Mesendoderm (in vitro differentiated cells): ENCODE data around the gene WAC.

Source experiments
- DNase-seq: peaks from one replicate; pipeline ENCODE4 v3.0.0; 2013
- H2AK5ac ChIP-seq: 2 replicates; pipeline ENCODE4 v1.6.1; 2013; ENCODE audit warnings: low read length, inconsistent platforms
- H2BK120ac ChIP-seq: 2 replicates; pipeline ENCODE4 v1.6.1; 2013; ENCODE audit warnings: low read depth, mild to moderate bottlenecking, low read length, moderate library complexity, mixed read lengths
- H2BK15ac ChIP-seq: replicated peaks from 2 replicates; pipeline ENCODE4 v1.6.1; 2013; ENCODE audit warnings: low read depth, mild to moderate bottlenecking, moderate library complexity
- H2BK5ac ChIP-seq: 2 replicates; pipeline ENCODE4 v1.6.1; 2013; ENCODE audit warnings: low read length, inconsistent platforms
- H3K18ac ChIP-seq: 2 replicates; pipeline ENCODE4 v1.6.1; 2013; ENCODE audit warnings: mild to moderate bottlenecking, low read length, mixed read lengths
- H3K23ac ChIP-seq: one replicate; pipeline ENCODE4 v1.6.1; 2013; ENCODE audit warnings: low read length
- H3K27ac ChIP-seq: 2 replicates; pipeline ENCODE4 v1.5.1; 2013; ENCODE audit warnings: low read depth, mild to moderate bottlenecking, inconsistent platforms, low read length, moderate library complexity
- H3K27me3 ChIP-seq: 2 replicates; pipeline ENCODE4 v1.6.1; 2013; ENCODE audit warnings: low read length, control low read depth, mild to moderate bottlenecking, inconsistent platforms; ENCODE audit not compliant: insufficient read depth, poor library complexity
- H3K36me3 ChIP-seq: 2 replicates; pipeline ENCODE4 v1.6.1; 2013; ENCODE audit warnings: low read length, inconsistent platforms; ENCODE audit not compliant: control insufficient read depth, insufficient read depth
- H3K4ac ChIP-seq: one replicate; pipeline ENCODE4 v1.6.1; 2013; ENCODE audit warnings: low read depth, mild to moderate bottlenecking, low read length, moderate library complexity
- H3K4me1 ChIP-seq: 2 replicates; pipeline ENCODE4 v1.6.1; 2013; ENCODE audit warnings: low read depth, low read length, inconsistent platforms; ENCODE audit not compliant: control insufficient read depth
- H3K4me2 ChIP-seq: 2 replicates; pipeline ENCODE4 v1.6.1; 2013; ENCODE audit warnings: low read length
- H3K4me3 ChIP-seq: 2 replicates; pipeline ENCODE4 v1.5.1; 2013; ENCODE audit warnings: mild to moderate bottlenecking, low read length
- H3K56ac ChIP-seq: one replicate; pipeline ENCODE4 v1.6.1; 2013; ENCODE audit warnings: low read length
- H3K79me1 ChIP-seq: 2 replicates; pipeline ENCODE4 v1.6.1; 2013; ENCODE audit warnings: low read length, inconsistent platforms
- H3K79me2 ChIP-seq: 2 replicates; pipeline ENCODE4 v1.6.1; 2013; ENCODE audit warnings: mild to moderate bottlenecking, low read length; ENCODE audit not compliant: control insufficient read depth, insufficient read depth
- H3K9ac ChIP-seq: 2 replicates; pipeline ENCODE4 v1.6.1; 2013; ENCODE audit warnings: low read length, inconsistent platforms
- H4K5ac ChIP-seq: one replicate; pipeline ENCODE4 v1.6.1; 2013; ENCODE audit warnings: low read length
- H4K8ac ChIP-seq: one replicate; pipeline ENCODE4 v1.6.1; 2013; ENCODE audit warnings: low read depth, mild to moderate bottlenecking, control low read depth, low read length, moderate library complexity
- WGBS: extraction: QIAGEN DNeasy Blood & Tissue Kit; methylation state at CpG from one replicate; pipeline ENCODE4 v1.1.7; 2013; ENCODE audit warnings: low lambda C conversion rate, missing lambda C conversion rate; ENCODE audit not compliant: insufficient coverage; ENCODE audit errors: extremely low coverage; 5-methylcytosine and 5-hydroxymethylcytosine counted together

WAC gene

DNA sequence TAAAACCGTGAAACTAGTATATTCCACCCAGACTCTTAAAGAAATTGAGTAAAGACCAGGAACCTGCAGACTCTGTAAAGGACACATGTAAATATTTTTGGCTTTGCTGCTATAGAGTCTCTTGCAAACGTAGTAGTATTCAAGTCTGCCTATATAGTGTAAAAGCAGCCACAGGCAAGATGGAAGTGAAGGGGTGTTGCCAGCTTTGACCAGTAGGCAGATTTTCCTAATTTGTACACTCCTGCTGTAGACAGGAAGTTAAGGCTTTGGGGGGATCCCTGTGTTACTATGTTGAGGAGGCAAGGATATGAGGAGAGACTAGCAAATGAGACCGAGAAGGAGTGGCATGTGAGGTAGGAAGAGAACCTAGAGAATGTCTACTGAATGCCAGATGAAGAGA, 27.7 kb downstream of the WAC start:
- no peak overlapping the region for H2AK5ac ChIP-seq
- peak overlapping the region; percentile 37 for H3K23ac ChIP-seq
- H3K4me3 ChIP-seq, result no peak overlapping the region
- H3K79me1 ChIP-seq, result peaks cover 19% of the 10 kb centered on the region
- no peak overlapping the region for H3K27ac ChIP-seq
- H3K27me3 ChIP-seq, result no peaks in the 10 kb centered on the region
- no CpG with 5 or more reads among the region's 3 CpGs for WGBS
- no peak overlapping the region for H3K4me2 ChIP-seq
- H3K79me2 ChIP-seq, result peaks cover 75% of the 10 kb centered on the region
- no peak overlapping the region for H3K4ac ChIP-seq
- no peak overlapping the region for H3K56ac ChIP-seq
- H2BK5ac ChIP-seq, result no peak overlapping the region
- peaks cover 3% of the 10 kb centered on the region for H3K36me3 ChIP-seq
- no peak overlapping the region for H3K18ac ChIP-seq
- no peak overlapping the region for H4K8ac ChIP-seq
- H2BK120ac ChIP-seq, result no peak overlapping the region
- H3K4me1 ChIP-seq, result peaks cover 20% of the 10 kb centered on the region
- no peak for DNase-seq
- H2BK15ac ChIP-seq, result no peak overlapping the region
- no peak overlapping the region for H4K5ac ChIP-seq
- H3K9ac ChIP-seq, result no peak overlapping the region

DNA sequence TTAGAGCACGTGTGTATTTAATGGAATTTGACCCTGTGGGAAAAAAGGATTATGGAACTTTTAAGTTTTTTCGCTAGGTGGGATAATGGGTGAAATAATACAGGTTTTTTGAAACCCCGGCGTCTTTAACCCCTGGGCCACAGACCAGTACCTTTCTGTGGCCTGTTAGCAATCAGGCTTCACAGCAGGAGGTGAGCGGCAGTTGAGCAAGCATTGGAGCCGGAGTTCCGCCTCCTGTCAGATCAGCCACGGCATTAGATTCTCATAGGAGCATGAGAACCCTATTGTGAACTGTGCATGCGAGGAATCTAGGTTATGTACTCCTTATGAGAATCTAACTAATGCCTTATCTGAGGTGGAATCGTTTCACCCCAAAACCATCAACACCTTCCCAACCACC, 28.6 kb downstream of the WAC start:
- WGBS, result 100% methylated on average over 1 of the region's 10 CpGs
- H3K4me3 ChIP-seq, result no peak overlapping the region
- H3K4me2 ChIP-seq, result no peak overlapping the region
- peaks cover 20% of the 10 kb centered on the region for H3K4me1 ChIP-seq
- H3K56ac ChIP-seq, result no peak overlapping the region
- no peak overlapping the region for H3K4ac ChIP-seq
- peaks cover 3% of the 10 kb centered on the region for H3K36me3 ChIP-seq
- no peak overlapping the region for H2BK120ac ChIP-seq
- H4K8ac ChIP-seq, result no peak overlapping the region
- DNase-seq, result peak; percentile 51
- H3K27me3 ChIP-seq, result no peaks in the 10 kb centered on the region
- no peak overlapping the region for H2AK5ac ChIP-seq
- H2BK15ac ChIP-seq, result no peak overlapping the region
- peaks cover 19% of the 10 kb centered on the region for H3K79me1 ChIP-seq
- peaks cover 77% of the 10 kb centered on the region for H3K79me2 ChIP-seq
- H3K9ac ChIP-seq, result no peak overlapping the region
- no peak overlapping the region for H4K5ac ChIP-seq
- H3K27ac ChIP-seq, result no peak overlapping the region
- H3K23ac ChIP-seq, result no peak overlapping the region
- no peak overlapping the region for H3K18ac ChIP-seq
- H2BK5ac ChIP-seq, result no peak overlapping the region

DNA sequence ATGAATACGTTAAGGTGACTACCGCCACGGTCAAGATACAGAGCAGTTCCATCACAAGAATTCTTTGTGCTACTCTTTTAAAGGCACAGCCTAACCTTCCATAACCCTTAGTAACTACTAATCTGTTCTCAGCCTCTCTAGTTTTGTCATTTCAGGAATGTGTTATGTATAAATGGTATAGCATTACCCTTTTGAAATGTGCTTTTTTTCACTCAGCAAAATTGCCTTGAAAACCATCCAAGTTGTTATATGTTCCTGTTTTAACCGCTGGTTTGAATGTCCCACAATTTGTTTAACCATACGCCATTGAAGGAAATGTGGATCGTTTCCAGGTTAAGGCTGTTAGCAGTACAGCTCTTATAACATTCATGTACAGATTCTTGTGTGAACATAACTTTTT, 32.0 kb downstream of the WAC start:
- Histone ChIP-seq H2BK15ac (no peak overlapping the region), H3K23ac (no peak overlapping the region), H3K4ac (no peak overlapping the region), H3K9ac (no peak overlapping the region), H3K4me3 (no peak overlapping the region), H4K8ac (no peak overlapping the region), H3K56ac (no peak overlapping the region), H3K27me3 (no peaks in the 10 kb centered on the region), H2AK5ac (no peak overlapping the region), H3K18ac (no peak overlapping the region), H2BK120ac (no peak overlapping the region), H3K27ac (no peak overlapping the region), H4K5ac (no peak overlapping the region), H3K4me2 (no peak overlapping the region), H3K36me3 (peaks cover 3% of the 10 kb centered on the region), H3K79me1 (peaks cover 16% of the 10 kb centered on the region), H3K79me2 (peaks cover 75% of the 10 kb centered on the region), H3K4me1 (peaks cover 8% of the 10 kb centered on the region), H2BK5ac (no peak overlapping the region)
- WGBS, result no CpG with 5 or more reads among the region's 6 CpGs
- no peak for DNase-seq

DNA sequence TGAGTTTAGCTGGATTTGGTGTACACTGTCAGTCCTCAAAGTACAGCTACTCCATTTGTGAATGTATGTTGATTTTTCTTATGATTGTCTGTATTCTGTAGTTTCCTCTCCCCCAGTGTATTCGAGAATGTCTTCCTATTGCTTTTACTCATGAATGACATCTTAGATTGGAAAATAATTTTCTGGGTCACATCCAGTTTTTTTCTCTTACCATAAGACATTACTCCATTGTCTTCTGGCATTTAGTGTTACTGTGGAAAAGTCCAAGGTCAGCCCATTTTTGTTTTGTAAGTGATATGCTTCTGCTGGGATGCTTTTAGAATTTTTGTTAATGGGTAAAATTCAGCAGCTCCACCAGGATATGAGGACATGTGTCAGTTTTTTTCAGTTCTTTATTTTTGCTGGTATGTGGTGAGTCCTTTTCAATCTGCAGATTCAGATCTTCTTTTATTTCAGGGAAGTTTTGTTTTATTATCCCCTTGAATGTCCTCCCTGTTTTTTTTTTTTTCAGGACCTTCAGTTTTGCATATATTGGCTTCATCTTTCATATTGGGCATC, 33.6 kb downstream of the WAC start:
- Histone ChIP-seq H3K27me3 (no peaks in the 10 kb centered on the region), H3K27ac (no peak overlapping the region), H3K23ac (no peak overlapping the region), H4K8ac (no peak overlapping the region), H4K5ac (no peak overlapping the region), H3K36me3 (peaks cover 1% of the 10 kb centered on the region), H3K79me2 (peaks cover 73% of the 10 kb centered on the region), H3K4me1 (no peaks in the 10 kb centered on the region), H3K9ac (no peak overlapping the region), H2BK5ac (no peak overlapping the region), H3K4ac (no peak overlapping the region), H3K4me2 (no peak overlapping the region), H2BK120ac (no peak overlapping the region), H3K79me1 (peaks cover 14% of the 10 kb centered on the region), H2AK5ac (no peak overlapping the region), H3K18ac (no peak overlapping the region), H3K56ac (no peak overlapping the region), H3K4me3 (no peak overlapping the region), H2BK15ac (no peak overlapping the region)
- no CpG with 5 or more reads among the region's 1 CpG for WGBS
- no peak for DNase-seq

GRCh38 chr10:28569506-28570159, 36.7 kb downstream of the WAC start:
- no peak overlapping the region for H3K27ac ChIP-seq

DNA sequence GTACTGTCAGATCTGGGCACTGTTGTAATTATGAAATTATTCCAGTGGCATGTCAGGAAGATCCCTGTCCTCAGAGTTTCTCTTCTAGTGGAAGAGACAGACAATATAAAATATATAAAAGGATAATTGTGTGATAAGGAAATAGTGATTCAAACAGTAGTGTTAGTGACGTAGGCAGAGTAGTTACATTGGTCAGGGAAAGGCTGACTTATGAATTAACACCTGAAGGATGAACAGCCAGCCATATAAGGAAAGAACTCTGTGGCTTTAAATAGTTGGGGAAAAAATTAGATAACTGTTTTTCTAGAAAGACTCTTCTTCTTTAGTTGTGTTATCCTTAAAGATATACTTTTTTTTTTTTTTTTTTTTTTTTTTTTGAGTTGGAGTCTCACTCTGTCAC, 37.7 kb downstream of the WAC start:
- no peaks in the 10 kb centered on the region for H3K36me3 ChIP-seq

More at GRCh38 chr10:28569506-28570159, 36.7 kb downstream of the WAC start:
- Histone ChIP-seq H4K8ac (no peak overlapping the region), H2BK120ac (no peak overlapping the region), H3K9ac (no peak overlapping the region), H3K18ac (no peak overlapping the region), H2AK5ac (no peak overlapping the region), H3K4me1 (no peaks in the 10 kb centered on the region), H3K23ac (no peak overlapping the region), H2BK15ac (no peak overlapping the region), H3K4ac (no peak overlapping the region), H4K5ac (no peak overlapping the region), H3K79me2 (peaks cover 81% of the 10 kb centered on the region), H3K79me1 (peaks cover 8% of the 10 kb centered on the region), H3K36me3 (peaks cover 1% of the 10 kb centered on the region), H2BK5ac (no peak overlapping the region), H3K27me3 (no peaks in the 10 kb centered on the region), H3K56ac (no peak overlapping the region), H3K4me2 (no peak overlapping the region), H3K4me3 (no peak overlapping the region)
- WGBS, result no CpG with 5 or more reads among the region's 3 CpGs
- DNase-seq, result no peak

More for the DNA sequence above, 37.7 kb downstream of the WAC start:
- Histone ChIP-seq H3K27ac (no peak overlapping the region), H3K27me3 (no peaks in the 10 kb centered on the region), H3K79me1 (peaks cover 10% of the 10 kb centered on the region), H3K4me3 (no peak overlapping the region), H3K4me2 (no peak overlapping the region), H3K18ac (no peak overlapping the region), H3K23ac (no peak overlapping the region), H2BK120ac (no peak overlapping the region), H2BK15ac (no peak overlapping the region), H3K4ac (no peak overlapping the region), H3K9ac (no peak overlapping the region), H4K5ac (no peak overlapping the region), H3K4me1 (peaks cover 2% of the 10 kb centered on the region), H3K79me2 (peaks cover 81% of the 10 kb centered on the region), H4K8ac (no peak overlapping the region), H3K56ac (no peak overlapping the region), H2BK5ac (no peak overlapping the region), H2AK5ac (no peak overlapping the region)
- no peak for DNase-seq
- 100% methylated on average over 1 of the region's 1 CpG for WGBS
